MM.1S (cell line): Measurements from ENCODE around the gene GNAQ.

Experiments
- CTCF ChIP-seq: fragments of 300-600 bp; sonication (generic); IDR thresholded peaks from 2 replicates; pipeline ENCODE4 v1.5.1; 2016; ENCODE audit warnings: antibody characterized with exemption, low read length, mixed read lengths
- EZH2 ChIP-seq: fragments of 300-600 bp; sonication (generic); optimal IDR thresholded peaks from 2 replicates; pipeline ENCODE3; 2017; ENCODE audit warnings: low read depth, mild to moderate bottlenecking, antibody characterized with exemption, low read length, mixed read lengths

- no peak for TF ChIP-seq CTCF
- TF ChIP-seq EZH2: no peak
Measured at GRCh38 chr9:77883846-77884771, 147.5 kb downstream of the GNAQ start.
